ENCODE measurements around the gene CSF1.

CSF1 gene

GRCh38 chr1:109883248-109883955, 27.2 kb upstream of the CSF1 start:
- 90% methylated on average over 9 of the region's 9 CpGs for WGBS
- peaks cover 6% of the 10 kb centered on the region; the same call in 1 of the 2 replicates for H3K4me1 ChIP-seq (ENCODE audit: insufficient read depth, low read length)
- H3K27ac ChIP-seq (ENCODE audit: low read depth, low read length) = no peak overlapping the region
- H3K9me3 ChIP-seq (ENCODE audit: insufficient read depth, low read depth, low read length) = no peaks in the 10 kb centered on the region
- H3K27me3 ChIP-seq (ENCODE audit: insufficient read depth, low read length) = no peaks in the 10 kb centered on the region
- H3K4me3 ChIP-seq (ENCODE audit: low read length) = no peak overlapping the region
- no peaks in the 10 kb centered on the region for H3K36me3 ChIP-seq (ENCODE audit: insufficient read depth, low read length)
- no peak overlapping the region for H3K9ac ChIP-seq (ENCODE audit: low read depth, low read length)

- Histone ChIP-seq H3K27ac (ENCODE audit: low read depth, low read length) (no peak overlapping the region), H3K4me1 (ENCODE audit: insufficient read depth, low read length) (no peaks in the 10 kb centered on the region), H3K4me3 (ENCODE audit: low read length) (no peak overlapping the region), H3K27me3 (ENCODE audit: insufficient read depth, low read length) (no peaks in the 10 kb centered on the region), H3K36me3 (ENCODE audit: insufficient read depth, low read length) (no peaks in the 10 kb centered on the region), H3K9me3 (ENCODE audit: insufficient read depth, low read depth, low read length) (no peaks in the 10 kb centered on the region), H3K9ac (ENCODE audit: low read depth, low read length) (no peak overlapping the region)
- WGBS = 85% methylated on average over 8 of the region's 8 CpGs
Observed at GRCh38 chr1:109884242-109884891, 26.3 kb upstream of the CSF1 start.

- 93% methylated on average over 3 of the region's 3 CpGs for WGBS
- H3K4me3 ChIP-seq (ENCODE audit: low read length) = no peak overlapping the region
- H3K9ac ChIP-seq (ENCODE audit: low read depth, low read length) = no peak overlapping the region
- no peaks in the 10 kb centered on the region for H3K36me3 ChIP-seq (ENCODE audit: insufficient read depth, low read length)
- H3K27ac ChIP-seq (ENCODE audit: low read depth, low read length) = no peak overlapping the region
- H3K4me1 ChIP-seq (ENCODE audit: insufficient read depth, low read length) = no peaks in the 10 kb centered on the region
- no peaks in the 10 kb centered on the region for H3K9me3 ChIP-seq (ENCODE audit: insufficient read depth, low read depth, low read length)
- H3K27me3 ChIP-seq (ENCODE audit: insufficient read depth, low read length) = no peaks in the 10 kb centered on the region
Observed at GRCh38 chr1:109885589-109885988, 25.1 kb upstream of the CSF1 start.

- no peak overlapping the region for H3K9ac ChIP-seq (ENCODE audit: low read depth, low read length)
Observed at GRCh38 chr1:109886827-109887226, 23.8 kb upstream of the CSF1 start.

GRCh38 chr1:109887271-109887670, 23.4 kb upstream of the CSF1 start:
- 82% methylated on average over 8 of the region's 8 CpGs for WGBS
- no peaks in the 10 kb centered on the region for H3K36me3 ChIP-seq (ENCODE audit: insufficient read depth, low read length)

More at GRCh38 chr1:109886827-109887226, 23.8 kb upstream of the CSF1 start:
- no peaks in the 10 kb centered on the region for H3K4me1 ChIP-seq (ENCODE audit: insufficient read depth, low read length)
- no peaks in the 10 kb centered on the region for H3K9me3 ChIP-seq (ENCODE audit: insufficient read depth, low read depth, low read length)
- H3K27me3 ChIP-seq (ENCODE audit: insufficient read depth, low read length) = no peaks in the 10 kb centered on the region
- 91% methylated on average over 5 of the region's 5 CpGs for WGBS
- no peaks in the 10 kb centered on the region for H3K36me3 ChIP-seq (ENCODE audit: insufficient read depth, low read length)
- no peak overlapping the region for H3K4me3 ChIP-seq (ENCODE audit: low read length)
- H3K27ac ChIP-seq (ENCODE audit: low read depth, low read length) = no peak overlapping the region

GRCh38 chr1:109887884-109888283, 22.8 kb upstream of the CSF1 start:
- H3K9ac ChIP-seq (ENCODE audit: low read depth, low read length) = no peak overlapping the region
- H3K36me3 ChIP-seq (ENCODE audit: insufficient read depth, low read length) = no peaks in the 10 kb centered on the region
- no peaks in the 10 kb centered on the region for H3K9me3 ChIP-seq (ENCODE audit: insufficient read depth, low read depth, low read length)
- no peak overlapping the region for H3K4me3 ChIP-seq (ENCODE audit: low read length)
- H3K27me3 ChIP-seq (ENCODE audit: insufficient read depth, low read length) = no peaks in the 10 kb centered on the region
- no peaks in the 10 kb centered on the region for H3K4me1 ChIP-seq (ENCODE audit: insufficient read depth, low read length)
- H3K27ac ChIP-seq (ENCODE audit: low read depth, low read length) = no peak overlapping the region
- 83% methylated on average over 10 of the region's 10 CpGs for WGBS

More at GRCh38 chr1:109887271-109887670, 23.4 kb upstream of the CSF1 start:
- H3K9ac ChIP-seq (ENCODE audit: low read depth, low read length) = no peak overlapping the region
- H3K9me3 ChIP-seq (ENCODE audit: insufficient read depth, low read depth, low read length) = no peaks in the 10 kb centered on the region
- H3K4me1 ChIP-seq (ENCODE audit: insufficient read depth, low read length) = no peaks in the 10 kb centered on the region
- H3K4me3 ChIP-seq (ENCODE audit: low read length) = no peak overlapping the region
- H3K27me3 ChIP-seq (ENCODE audit: insufficient read depth, low read length) = no peaks in the 10 kb centered on the region
- no peak overlapping the region for H3K27ac ChIP-seq (ENCODE audit: low read depth, low read length)

GRCh38 chr1:109889094-109889493, 21.6 kb upstream of the CSF1 start:
- Histone ChIP-seq H3K4me1 (ENCODE audit: insufficient read depth, low read length) (no peaks in the 10 kb centered on the region), H3K9me3 (ENCODE audit: insufficient read depth, low read depth, low read length) (no peaks in the 10 kb centered on the region), H3K27ac (ENCODE audit: low read depth, low read length) (no peak overlapping the region), H3K4me3 (ENCODE audit: low read length) (no peak overlapping the region), H3K36me3 (ENCODE audit: insufficient read depth, low read length) (no peaks in the 10 kb centered on the region), H3K9ac (ENCODE audit: low read depth, low read length) (no peak overlapping the region), H3K27me3 (ENCODE audit: insufficient read depth, low read length) (no peaks in the 10 kb centered on the region)
- WGBS = 90% methylated on average over 3 of the region's 3 CpGs

GRCh38 chr1:109890115-109890953, 20.3 kb upstream of the CSF1 start:
- H3K4me1 ChIP-seq (ENCODE audit: insufficient read depth, low read length) = no peaks in the 10 kb centered on the region
- 94% methylated on average over 4 of the region's 5 CpGs for WGBS
- H3K27ac ChIP-seq (ENCODE audit: low read depth, low read length) = no peak overlapping the region
- H3K9me3 ChIP-seq (ENCODE audit: insufficient read depth, low read depth, low read length) = no peaks in the 10 kb centered on the region
- H3K4me3 ChIP-seq (ENCODE audit: low read length) = no peak overlapping the region
- H3K27me3 ChIP-seq (ENCODE audit: insufficient read depth, low read length) = no peaks in the 10 kb centered on the region
- H3K36me3 ChIP-seq (ENCODE audit: insufficient read depth, low read length) = no peaks in the 10 kb centered on the region
- no peak overlapping the region for H3K9ac ChIP-seq (ENCODE audit: low read depth, low read length)

- Histone ChIP-seq H3K27me3 (ENCODE audit: insufficient read depth, low read length) (no peaks in the 10 kb centered on the region), H3K27ac (ENCODE audit: low read depth, low read length) (no peak overlapping the region), H3K4me3 (ENCODE audit: low read length) (no peak overlapping the region), H3K36me3 (ENCODE audit: insufficient read depth, low read length) (no peaks in the 10 kb centered on the region), H3K9ac (ENCODE audit: low read depth, low read length) (no peak overlapping the region), H3K4me1 (ENCODE audit: insufficient read depth, low read length) (no peaks in the 10 kb centered on the region), H3K9me3 (ENCODE audit: insufficient read depth, low read depth, low read length) (no peaks in the 10 kb centered on the region)
- WGBS = 86% methylated on average over 7 of the region's 7 CpGs
Observed at GRCh38 chr1:109891930-109892329, 18.7 kb upstream of the CSF1 start.

GRCh38 chr1:109892561-109893368, 17.9 kb upstream of the CSF1 start:
- H3K27ac ChIP-seq (ENCODE audit: low read depth, low read length) = no peak overlapping the region
- H3K9ac ChIP-seq (ENCODE audit: low read depth, low read length) = no peak overlapping the region
- H3K4me1 ChIP-seq (ENCODE audit: insufficient read depth, low read length) = no peaks in the 10 kb centered on the region
- no peaks in the 10 kb centered on the region for H3K9me3 ChIP-seq (ENCODE audit: insufficient read depth, low read depth, low read length)
- no peak overlapping the region for H3K4me3 ChIP-seq (ENCODE audit: low read length)
- no peaks in the 10 kb centered on the region for H3K27me3 ChIP-seq (ENCODE audit: insufficient read depth, low read length)
- 86% methylated on average over 10 of the region's 10 CpGs for WGBS
- no peaks in the 10 kb centered on the region for H3K36me3 ChIP-seq (ENCODE audit: insufficient read depth, low read length)

All from HUES64 (cell line).